Fibroblast of skin of abdomen (primary cell): ENCODE data around the gene BCL2.

Experiments
- DNase-seq: peaks from one replicate; pipeline ENCODE4 v3.0.0-alpha.2; 2013

BCL2 gene

GRCh38 chr18:63307551-63308200 is 11.9 kb downstream of the BCL2 start:
- peak; percentile 32 for DNase-seq

GRCh38 chr18:63306819-63307550 is 12.6 kb downstream of the BCL2 start:
- DNase-seq = no peak

- DNase-seq = no peak
Measured at GRCh38 chr18:63306249-63306648, 13.3 kb downstream of the BCL2 start.

- no peak for DNase-seq
Measured at GRCh38 chr18:63303547-63303946, 16.0 kb downstream of the BCL2 start.

GRCh38 chr18:63302636-63303405 is 16.7 kb downstream of the BCL2 start:
- no peak for DNase-seq

- no peak for DNase-seq
Measured at GRCh38 chr18:63302220-63302619, 17.3 kb downstream of the BCL2 start.

- no peak for DNase-seq
Measured at GRCh38 chr18:63301434-63301833, 18.1 kb downstream of the BCL2 start.

- DNase-seq = peak; percentile 64
Measured at GRCh38 chr18:63299837-63300745, 19.5 kb downstream of the BCL2 start.

GRCh38 chr18:63298400-63299365 is 20.9 kb downstream of the BCL2 start:
- DNase-seq = no peak

GRCh38 chr18:63297687-63298399 is 21.7 kb downstream of the BCL2 start:
- DNase-seq = no peak

GRCh38 chr18:63293935-63294334 is 25.6 kb downstream of the BCL2 start:
- DNase-seq = no peak

GRCh38 chr18:63292831-63293683 is 26.5 kb downstream of the BCL2 start:
- DNase-seq = no peak

- DNase-seq = no peak
Measured at GRCh38 chr18:63291278-63291677, 28.3 kb downstream of the BCL2 start.

GRCh38 chr18:63290821-63291200 is 28.8 kb downstream of the BCL2 start:
- no peak for DNase-seq

- DNase-seq = no peak
Measured at GRCh38 chr18:63290166-63290820, 29.3 kb downstream of the BCL2 start.

GRCh38 chr18:63288311-63288710 is 31.3 kb downstream of the BCL2 start:
- no peak for DNase-seq

GRCh38 chr18:63287691-63288220 is 31.8 kb downstream of the BCL2 start:
- no peak for DNase-seq

- DNase-seq = no peak
Measured at GRCh38 chr18:63286926-63287325, 32.6 kb downstream of the BCL2 start.
